ENCODE measurements around the gene NME5. TPM values are rescaled to one million over a fixed set of nuclear protein-coding genes. Genes with fewer than 3 reads are reported as not detected.

Gene NME5
- total and polyA plus RNA-seq, 4 donors, result 0.09 to 1.3 (median 0.40) TPM

DNA sequence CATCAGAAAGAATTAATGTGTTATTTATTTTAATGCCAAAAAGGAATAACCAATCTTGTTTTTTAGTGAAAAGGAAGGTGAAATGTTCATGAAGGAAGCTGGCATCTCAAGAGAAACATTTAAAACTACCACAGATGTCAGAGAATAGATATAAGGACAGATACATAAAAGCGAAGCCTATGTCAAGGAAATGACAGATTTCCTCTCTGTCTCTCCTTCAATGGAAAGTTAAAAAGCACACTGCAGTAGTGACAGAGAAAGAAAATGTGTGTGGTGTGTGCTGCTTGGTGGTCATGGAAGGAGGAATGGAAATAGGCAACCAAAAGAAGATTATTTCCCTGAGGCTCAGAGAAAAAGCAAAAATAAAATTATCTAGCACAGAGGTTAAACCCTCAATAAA lies 46.2 kb downstream of the NME5 start:
- Histone ChIP-seq H3K4me1 (ENCODE audit: control insufficient read depth in 4 of 4, insufficient read depth in 4 of 4, low read length in 3 of 4) (no peaks in the 10 kb centered on the region), H3K36me3 (ENCODE audit: control insufficient read depth in 4 of 4, insufficient read depth in 3 of 4, low read depth in 1 of 4, low read length in 3 of 4) (no peaks in the 10 kb centered on the region), H3K27me3 (ENCODE audit: control insufficient read depth in 4 of 4, insufficient read depth in 4 of 4, low read length in 3 of 4) (no peaks in the 10 kb centered on the region), H3K9me3 (ENCODE audit: control insufficient read depth in 4 of 4, low read length in 3 of 4) (no peaks in the 10 kb centered on the region), H3K9ac (ENCODE audit: low read depth in 1 of 2, low read length in 2 of 2) (no peak overlapping the region), H3K27ac (ENCODE audit: low read depth in 1 of 2, low read length in 2 of 2) (no peak overlapping the region), H3K4me3 (ENCODE audit: low read depth in 1 of 3, low read length in 3 of 3) (no peak overlapping the region)
- WGBS, result 54% methylated on average over 1 of the region's 1 CpG
- TF ChIP-seq HNF4A (conservative IDR thresholded peaks at IDR 0.05) (no peak), FOXA2 (IDR thresholded peaks at IDR 0.05) (no peak), GABPA (IDR thresholded peaks at IDR 0.05 in 1 of 2, conservative IDR thresholded peaks at IDR 0.05 in 1 of 2) (no peak), EGR1 (IDR thresholded peaks at IDR 0.05; ENCODE audit: low read depth in 2 of 2) (no peak), NR2F2 (IDR thresholded peaks at IDR 0.05) (no peak)
- TF ChIP-seq, protein P1, sequence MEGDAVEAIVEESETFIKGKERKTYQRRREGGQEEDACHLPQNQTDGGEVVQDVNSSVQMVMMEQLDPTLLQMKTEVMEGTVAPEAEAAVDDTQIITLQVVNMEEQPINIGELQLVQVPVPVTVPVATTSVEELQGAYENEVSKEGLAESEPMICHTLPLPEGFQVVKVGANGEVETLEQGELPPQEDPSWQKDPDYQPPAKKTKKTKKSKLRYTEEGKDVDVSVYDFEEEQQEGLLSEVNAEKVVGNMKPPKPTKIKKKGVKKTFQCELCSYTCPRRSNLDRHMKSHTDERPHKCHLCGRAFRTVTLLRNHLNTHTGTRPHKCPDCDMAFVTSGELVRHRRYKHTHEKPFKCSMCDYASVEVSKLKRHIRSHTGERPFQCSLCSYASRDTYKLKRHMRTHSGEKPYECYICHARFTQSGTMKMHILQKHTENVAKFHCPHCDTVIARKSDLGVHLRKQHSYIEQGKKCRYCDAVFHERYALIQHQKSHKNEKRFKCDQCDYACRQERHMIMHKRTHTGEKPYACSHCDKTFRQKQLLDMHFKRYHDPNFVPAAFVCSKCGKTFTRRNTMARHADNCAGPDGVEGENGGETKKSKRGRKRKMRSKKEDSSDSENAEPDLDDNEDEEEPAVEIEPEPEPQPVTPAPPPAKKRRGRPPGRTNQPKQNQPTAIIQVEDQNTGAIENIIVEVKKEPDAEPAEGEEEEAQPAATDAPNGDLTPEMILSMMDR (IDR thresholded peaks at IDR 0.05; ENCODE audit: low read depth, low read length, missing input control), result no peak
- no peak for DNase-seq (ENCODE audit: low spot score)

DNA sequence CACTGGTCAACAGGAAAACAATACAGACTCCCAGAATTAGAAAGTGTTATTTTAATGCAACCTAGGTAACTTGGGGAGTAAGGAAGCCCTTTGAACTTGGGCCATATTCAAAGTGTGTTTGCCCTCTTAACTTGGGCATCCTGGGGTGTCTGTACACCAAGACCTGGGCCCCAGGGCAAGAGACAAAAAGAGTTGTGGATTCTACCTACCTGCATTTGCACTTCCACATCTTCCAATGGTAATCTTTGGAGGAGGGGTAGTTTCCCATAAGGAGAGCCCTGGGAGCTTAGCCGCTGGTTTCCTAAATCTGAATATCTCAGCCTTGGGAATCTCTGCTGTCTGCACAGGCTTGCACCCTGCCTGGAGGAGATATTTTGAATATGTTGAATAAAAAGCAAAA lies 46.9 kb downstream of the NME5 start:
- Histone ChIP-seq H3K27me3 (ENCODE audit: control insufficient read depth in 4 of 4, insufficient read depth in 4 of 4, low read length in 3 of 4) (no peaks in the 10 kb centered on the region), H3K27ac (ENCODE audit: low read depth in 1 of 2, low read length in 2 of 2) (no peak overlapping the region), H3K9ac (ENCODE audit: low read depth in 1 of 2, low read length in 2 of 2) (no peak overlapping the region), H3K9me3 (ENCODE audit: control insufficient read depth in 4 of 4, low read length in 3 of 4) (no peaks in the 10 kb centered on the region), H3K4me3 (ENCODE audit: low read depth in 1 of 3, low read length in 3 of 3) (no peak overlapping the region), H3K4me1 (ENCODE audit: control insufficient read depth in 4 of 4, insufficient read depth in 4 of 4, low read length in 3 of 4) (no peaks in the 10 kb centered on the region), H3K36me3 (ENCODE audit: control insufficient read depth in 4 of 4, insufficient read depth in 3 of 4, low read depth in 1 of 4, low read length in 3 of 4) (no peaks in the 10 kb centered on the region)
- TF ChIP-seq FOXA1 (IDR thresholded peaks at IDR 0.05), result no peak
- TF ChIP-seq EGR1 (IDR thresholded peaks at IDR 0.05; ENCODE audit: low read depth in 2 of 2), result no peak
- no peak for TF ChIP-seq GABPA (IDR thresholded peaks at IDR 0.05 in 1 of 2, conservative IDR thresholded peaks at IDR 0.05 in 1 of 2)
- no peak for TF ChIP-seq SP1 (IDR thresholded peaks at IDR 0.05)
- TF ChIP-seq HNF4G (IDR thresholded peaks at IDR 0.05), result no peak
- TF ChIP-seq YY1 (IDR thresholded peaks at IDR 0.05), result no peak
- TF ChIP-seq, protein P2, sequence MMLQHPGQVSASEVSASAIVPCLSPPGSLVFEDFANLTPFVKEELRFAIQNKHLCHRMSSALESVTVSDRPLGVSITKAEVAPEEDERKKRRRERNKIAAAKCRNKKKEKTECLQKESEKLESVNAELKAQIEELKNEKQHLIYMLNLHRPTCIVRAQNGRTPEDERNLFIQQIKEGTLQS (IDR thresholded peaks at IDR 0.05), result no peak
- TF ChIP-seq, protein P1 (IDR thresholded peaks at IDR 0.05; ENCODE audit: low read depth, low read length, missing input control), result no peak
- TF ChIP-seq NR2F2 (IDR thresholded peaks at IDR 0.05), result no peak
- TF ChIP-seq TAF1 (conservative IDR thresholded peaks at IDR 0.05), result no peak
- no peak for TF ChIP-seq JUND (IDR thresholded peaks at IDR 0.05)
- TF ChIP-seq, protein P3, sequence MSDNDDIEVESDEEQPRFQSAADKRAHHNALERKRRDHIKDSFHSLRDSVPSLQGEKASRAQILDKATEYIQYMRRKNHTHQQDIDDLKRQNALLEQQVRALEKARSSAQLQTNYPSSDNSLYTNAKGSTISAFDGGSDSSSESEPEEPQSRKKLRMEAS (IDR thresholded peaks at IDR 0.05), result no peak
- TF ChIP-seq, protein P4, sequence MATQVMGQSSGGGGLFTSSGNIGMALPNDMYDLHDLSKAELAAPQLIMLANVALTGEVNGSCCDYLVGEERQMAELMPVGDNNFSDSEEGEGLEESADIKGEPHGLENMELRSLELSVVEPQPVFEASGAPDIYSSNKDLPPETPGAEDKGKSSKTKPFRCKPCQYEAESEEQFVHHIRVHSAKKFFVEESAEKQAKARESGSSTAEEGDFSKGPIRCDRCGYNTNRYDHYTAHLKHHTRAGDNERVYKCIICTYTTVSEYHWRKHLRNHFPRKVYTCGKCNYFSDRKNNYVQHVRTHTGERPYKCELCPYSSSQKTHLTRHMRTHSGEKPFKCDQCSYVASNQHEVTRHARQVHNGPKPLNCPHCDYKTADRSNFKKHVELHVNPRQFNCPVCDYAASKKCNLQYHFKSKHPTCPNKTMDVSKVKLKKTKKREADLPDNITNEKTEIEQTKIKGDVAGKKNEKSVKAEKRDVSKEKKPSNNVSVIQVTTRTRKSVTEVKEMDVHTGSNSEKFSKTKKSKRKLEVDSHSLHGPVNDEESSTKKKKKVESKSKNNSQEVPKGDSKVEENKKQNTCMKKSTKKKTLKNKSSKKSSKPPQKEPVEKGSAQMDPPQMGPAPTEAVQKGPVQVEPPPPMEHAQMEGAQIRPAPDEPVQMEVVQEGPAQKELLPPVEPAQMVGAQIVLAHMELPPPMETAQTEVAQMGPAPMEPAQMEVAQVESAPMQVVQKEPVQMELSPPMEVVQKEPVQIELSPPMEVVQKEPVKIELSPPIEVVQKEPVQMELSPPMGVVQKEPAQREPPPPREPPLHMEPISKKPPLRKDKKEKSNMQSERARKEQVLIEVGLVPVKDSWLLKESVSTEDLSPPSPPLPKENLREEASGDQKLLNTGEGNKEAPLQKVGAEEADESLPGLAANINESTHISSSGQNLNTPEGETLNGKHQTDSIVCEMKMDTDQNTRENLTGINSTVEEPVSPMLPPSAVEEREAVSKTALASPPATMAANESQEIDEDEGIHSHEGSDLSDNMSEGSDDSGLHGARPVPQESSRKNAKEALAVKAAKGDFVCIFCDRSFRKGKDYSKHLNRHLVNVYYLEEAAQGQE (IDR thresholded peaks at IDR 0.05), result no peak
- no peak for TF ChIP-seq RXRA (IDR thresholded peaks at IDR 0.05)
- no peak for TF ChIP-seq HNF4A (conservative IDR thresholded peaks at IDR 0.05)
- no peak for TF ChIP-seq FOXA2 (IDR thresholded peaks at IDR 0.05)
- no peak for DNase-seq (ENCODE audit: low spot score)
- 58% methylated on average over 1 of the region's 1 CpG for WGBS

Measured in liver (tissue), 9 donors.